Right lung (tissue), 5 donors: ENCODE data around the gene OR11A1. TPM values are rescaled to one million over a fixed set of nuclear protein-coding genes. Genes with fewer than 3 reads are reported as not detected.

Source experiments
- DNase-seq, 2 donors: peaks; one replicate each; pipeline ENCODE4 v3.0.0-alpha.2; 2013
- polyA plus RNA-seq, 5 donors: library from polyadenylated mRNA; unstranded; fragments of 120-200 nt; gene quantifications; one replicate each; pipeline versions ENCODE4 v1.2.1 to v1.2.3, GENCODE V29; 2013; ENCODE audit warnings: inconsistent platforms in 1 of 5, low replicate concordance in 1 of 5; ENCODE audit not compliant: insufficient read length in 5 of 5, insufficient read depth in 1 of 5

Gene OR11A1
- polyA plus RNA-seq, 5 donors: not detected

DNA sequence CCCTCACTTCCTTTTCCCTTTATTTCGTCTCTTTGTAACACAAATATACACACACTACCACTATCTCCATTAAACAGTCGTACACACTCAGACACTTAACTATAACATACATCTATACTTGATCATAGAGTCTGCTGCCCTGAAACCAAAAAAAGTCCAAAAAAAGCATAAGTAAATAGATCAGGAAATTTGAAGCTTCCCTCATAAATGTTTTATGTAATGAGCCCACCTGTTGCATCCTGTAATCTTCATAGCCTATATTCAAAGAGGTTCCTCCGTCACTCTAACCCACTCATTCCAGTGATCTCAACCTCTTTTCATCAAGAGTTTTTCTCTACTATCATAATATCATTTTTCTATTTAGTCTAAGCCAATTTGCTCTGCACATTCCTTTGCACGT lies 68.3 kb downstream of the OR11A1 start:
- DNase-seq: no peak

GRCh38 chr6:29376003-29376402 lies 80.9 kb downstream of the OR11A1 start:
- peak in 1 of 2 donors; percentile 0 for DNase-seq

Other genes with a start within 250 kb of the OR11A1 start
- under 1 TPM; 0.05 to 0.12 (median 0.07) TPM for gene OR14J1, start 155.4 kb downstream of the OR11A1 start, polyA plus RNA-seq
- not detected for gene OR5V1, start 88.2 kb downstream of the OR11A1 start, polyA plus RNA-seq
- not detected for gene OR12D3, start 81.8 kb downstream of the OR11A1 start, polyA plus RNA-seq
- not detected for gene OR12D2, start 61.4 kb downstream of the OR11A1 start, polyA plus RNA-seq
- not detected for gene OR12D1, start 42.1 kb downstream of the OR11A1 start, polyA plus RNA-seq
- not detected for gene OR10C1, start 17.8 kb downstream of the OR11A1 start, polyA plus RNA-seq
- not detected for gene OR2H1, start 84 bp upstream of the OR11A1 start, polyA plus RNA-seq
- not detected for gene MAS1L, start 30.9 kb upstream of the OR11A1 start, polyA plus RNA-seq
- gene UBD, start 102.7 kb upstream of the OR11A1 start, polyA plus RNA-seq: 1 to 10 TPM in 3 of 5 donors, under 1 TPM in 2; 0.68 to 2.8 (median 1.6) TPM
- under 1 TPM in 4 of 5 donors, not detected in 1; 0.07 to 0.20 (median 0.17) TPM for gene OR2H2, start 128.1 kb upstream of the OR11A1 start, polyA plus RNA-seq
- 100 to 1,000 TPM in 1 of 5 donors, 10 to 100 TPM in 4; 85.5 to 122 (median 88.1) TPM for gene GABBR1, start 176.1 kb upstream of the OR11A1 start, polyA plus RNA-seq
- gene MOG, start 200.0 kb upstream of the OR11A1 start, polyA plus RNA-seq: under 1 TPM in 1 of 5 donors, not detected in 4; 0.13 TPM
- under 1 TPM in 1 of 5 donors, not detected in 4; 0.61 TPM for gene ZFP57, start 224.1 kb upstream of the OR11A1 start, polyA plus RNA-seq